GM18498 (cell line): ENCODE measurements around the gene TENM4.

Experiments used
- ATAC-seq: cut with Tn5 transposase; IDR thresholded peaks from one replicate; pipeline ENCODE4 v1.9.1; 2021; ENCODE audit warnings: mild to moderate bottlenecking, moderate library complexity; ENCODE audit not compliant: unreplicated experiment

TENM4 gene

GRCh38 chr11:79186669-79187068, 254.2 kb downstream of the TENM4 start:
- ATAC-seq = no peak

- ATAC-seq = no peak
Measured at GRCh38 chr11:79185351-79185750, 255.5 kb downstream of the TENM4 start.

- no peak for ATAC-seq
Measured at GRCh38 chr11:79184285-79184684, 256.5 kb downstream of the TENM4 start.

- no peak for ATAC-seq
Measured at GRCh38 chr11:79182794-79183193, 258.0 kb downstream of the TENM4 start.

GRCh38 chr11:79179087-79179486, 261.7 kb downstream of the TENM4 start:
- ATAC-seq = no peak

GRCh38 chr11:79174045-79175008, 266.5 kb downstream of the TENM4 start:
- ATAC-seq = no peak

GRCh38 chr11:79173615-79174014, 267.2 kb downstream of the TENM4 start:
- no peak for ATAC-seq

GRCh38 chr11:79170321-79170720, 270.5 kb downstream of the TENM4 start:
- ATAC-seq = no peak

- ATAC-seq = no peak
Measured at GRCh38 chr11:79168530-79169110, 272.2 kb downstream of the TENM4 start.

GRCh38 chr11:79167510-79168188, 273.2 kb downstream of the TENM4 start:
- no peak for ATAC-seq

- ATAC-seq = no peak
Measured at GRCh38 chr11:79165908-79166307, 274.9 kb downstream of the TENM4 start.

- no peak for ATAC-seq
Measured at GRCh38 chr11:79160791-79161403, 279.9 kb downstream of the TENM4 start.

GRCh38 chr11:79159657-79160450, 281.0 kb downstream of the TENM4 start:
- no peak for ATAC-seq

- no peak for ATAC-seq
Measured at GRCh38 chr11:79157738-79158137, 283.1 kb downstream of the TENM4 start.

- no peak for ATAC-seq
Measured at GRCh38 chr11:79156031-79156430, 284.8 kb downstream of the TENM4 start.

- ATAC-seq = no peak
Measured at GRCh38 chr11:79155237-79155636, 285.6 kb downstream of the TENM4 start.

GRCh38 chr11:79152511-79152910, 288.3 kb downstream of the TENM4 start:
- no peak for ATAC-seq

- no peak for ATAC-seq
Measured at GRCh38 chr11:79151396-79151795, 289.4 kb downstream of the TENM4 start.

- ATAC-seq = no peak
Measured at GRCh38 chr11:79150966-79151365, 289.9 kb downstream of the TENM4 start.

GRCh38 chr11:79150320-79150719, 290.5 kb downstream of the TENM4 start:
- no peak for ATAC-seq
